ACC112 (cell line): ENCODE measurements around the gene OR6B3.
"Not testable (repeated sequence)": the region's sequence is repeated elsewhere in the genome, so short reads cannot be mapped to it uniquely, and the experiment has no call there.

Source experiments
- H2AFZ ChIP-seq: fragments of 200-600 bp; sonication (generic); one replicate; pipeline ENCODE4 v1.6.0; 2017; ENCODE audit warnings: antibody characterized with exemption, low read length; ENCODE audit not compliant: unreplicated experiment
- H3K27ac ChIP-seq: fragments of 200-600 bp; sonication (generic); 2 replicates; pipeline ENCODE4 v1.5.1; 2014; ENCODE audit warnings: low read depth, mild to moderate bottlenecking, antibody characterized with exemption, low read length, moderate library complexity
- H3K27me3 ChIP-seq: fragments of 200-600 bp; sonication (generic); 2 replicates; pipeline ENCODE4 v1.6.1; 2014; ENCODE audit warnings: mild to moderate bottlenecking, antibody characterized with exemption, low read length, moderate library complexity, mixed read lengths; ENCODE audit not compliant: insufficient read depth
- H3K36me3 ChIP-seq: fragments of 200-600 bp; sonication (generic); 2 replicates; pipeline ENCODE4 v1.6.1; 2016; ENCODE audit warnings: mild to moderate bottlenecking, antibody characterized with exemption, low read length, moderate library complexity, mixed read lengths; ENCODE audit not compliant: insufficient read depth
- H3K4me1 ChIP-seq: fragments of 200-600 bp; sonication (generic); one replicate; pipeline ENCODE4 v1.6.1; 2016; ENCODE audit warnings: low read length, mixed read lengths; ENCODE audit not compliant: insufficient read depth, unreplicated experiment, control insufficient read depth
- H3K4me3 ChIP-seq: fragments of 200-600 bp; sonication (generic); 2 replicates; pipeline ENCODE4 v1.5.1; 2014; ENCODE audit warnings: mild to moderate bottlenecking, low read depth, low read length
- H3K79me2 ChIP-seq: fragments of 200-600 bp; sonication (generic); one replicate; pipeline ENCODE4 v1.6.0; 2016; ENCODE audit warnings: low read length; ENCODE audit not compliant: control insufficient read depth, unreplicated experiment, insufficient read depth

Gene OR6B3

DNA sequence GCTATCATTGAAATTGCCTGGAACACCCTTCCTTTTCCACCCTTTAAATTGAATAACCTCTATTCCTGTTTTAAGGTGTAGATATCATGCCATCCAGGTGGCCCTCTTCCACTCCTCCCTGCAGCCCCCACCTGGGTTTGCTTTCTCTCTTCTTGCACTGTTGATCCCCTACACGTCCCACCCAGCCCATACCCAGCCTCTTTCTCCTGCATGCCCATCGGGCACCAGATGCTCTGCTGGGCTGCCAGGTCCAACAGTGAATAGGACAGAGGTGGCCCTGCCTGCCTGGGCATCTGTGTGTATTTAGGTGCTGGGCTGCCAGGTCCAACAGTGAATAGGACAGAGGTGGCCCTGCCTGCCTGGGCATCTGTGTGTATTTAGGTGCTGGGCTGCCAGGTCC lies 9.2 kb downstream of the OR6B3 start:
- H2AFZ ChIP-seq, H3K4me1 ChIP-seq, H3K4me3 ChIP-seq, H3K27ac ChIP-seq, H3K79me2 ChIP-seq, H3K36me3 ChIP-seq: not testable (repeated sequence)
- peaks cover 83% of the 10 kb centered on the region for H3K27me3 ChIP-seq

DNA sequence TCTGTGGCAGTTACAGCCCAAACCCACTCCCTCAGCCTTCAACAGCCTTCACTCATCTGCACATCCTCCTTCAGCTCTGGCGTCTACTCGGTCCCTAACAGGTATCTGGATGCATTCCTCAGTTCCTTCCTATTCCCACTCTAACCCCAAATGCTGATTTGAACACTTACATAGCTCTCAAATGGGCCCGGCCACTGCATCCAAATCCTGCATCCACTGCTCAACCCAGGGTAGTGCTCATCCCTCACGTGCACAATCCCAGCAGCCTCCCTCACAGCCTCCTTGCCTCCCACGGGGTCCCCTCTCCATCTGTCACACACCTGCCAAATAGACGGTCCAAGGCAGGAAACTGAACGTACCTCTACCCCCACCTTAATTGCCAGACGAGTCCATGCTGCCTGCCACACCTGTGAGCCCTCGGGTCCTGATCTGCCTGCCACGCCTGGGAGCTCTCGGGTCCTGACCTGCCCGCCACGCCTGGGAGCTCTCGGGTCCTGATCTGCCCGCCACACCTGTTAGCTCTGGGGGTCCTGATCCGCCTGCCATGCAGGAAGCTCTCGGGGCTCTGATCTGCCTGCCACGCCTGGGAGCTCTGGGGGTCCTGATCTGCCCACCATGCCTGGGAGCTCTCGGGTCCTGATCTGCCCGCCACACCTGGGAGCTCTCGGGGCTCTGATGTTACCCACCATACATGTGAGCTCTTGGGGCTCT lies 9.9 kb downstream of the OR6B3 start:
- Histone ChIP-seq H3K27me3 (peaks cover 83% of the 10 kb centered on the region), H3K79me2 (no peaks in the 10 kb centered on the region), H3K4me1 (no peaks in the 10 kb centered on the region), H3K36me3 (no peaks in the 10 kb centered on the region), H3K27ac (no peak overlapping the region), H2AFZ (no peak overlapping the region), H3K4me3 (no peak overlapping the region)

DNA sequence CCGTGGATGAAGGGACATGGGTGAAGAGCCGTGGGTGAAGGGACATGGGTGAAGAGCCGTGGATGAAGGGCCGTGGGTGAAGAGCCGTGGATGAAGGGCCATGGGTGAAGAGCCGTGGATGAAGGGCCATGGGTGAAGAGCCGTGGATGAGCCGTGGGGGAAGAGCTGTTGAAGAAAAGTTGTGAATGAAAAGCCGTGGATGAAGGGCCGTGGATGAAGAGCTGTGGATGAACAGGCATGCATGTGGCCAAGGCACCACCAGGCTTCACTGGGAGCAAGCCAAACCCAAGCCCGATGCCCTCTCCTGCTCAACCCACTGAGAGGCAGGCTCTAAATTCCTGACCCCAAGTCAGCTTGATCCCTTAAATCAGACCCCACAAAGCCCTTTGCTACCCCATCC lies 10.6 kb downstream of the OR6B3 start:
- no peaks in the 10 kb centered on the region for H3K36me3 ChIP-seq
- H3K27ac ChIP-seq: no peak overlapping the region
- H3K4me1 ChIP-seq: no peaks in the 10 kb centered on the region
- H3K79me2 ChIP-seq: no peaks in the 10 kb centered on the region
- H3K27me3 ChIP-seq: peaks cover 82% of the 10 kb centered on the region
- H2AFZ ChIP-seq: no peak overlapping the region
- H3K4me3 ChIP-seq: no peak overlapping the region

DNA sequence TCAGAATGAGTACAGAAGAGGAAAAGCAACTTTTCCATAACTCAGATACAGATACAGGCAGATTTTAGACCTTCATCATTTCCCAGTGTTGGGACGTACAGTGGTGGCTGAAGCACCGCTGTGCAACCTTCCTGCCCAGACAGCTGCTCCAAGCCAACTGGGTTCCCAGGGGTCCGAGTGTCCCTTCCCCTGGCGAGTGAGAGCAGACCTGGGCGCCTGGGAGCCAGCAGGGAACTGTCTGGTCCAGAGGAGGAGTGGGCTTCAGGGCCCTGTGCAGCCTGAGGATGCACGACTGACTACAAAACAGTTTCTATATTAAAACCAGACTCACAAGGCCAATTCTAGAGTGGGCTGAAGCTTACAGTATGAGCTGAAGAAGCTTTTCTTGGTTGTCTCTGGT lies 12.0 kb downstream of the OR6B3 start:
- Histone ChIP-seq H3K36me3 (no peaks in the 10 kb centered on the region), H3K27ac (no peak overlapping the region), H3K79me2 (no peaks in the 10 kb centered on the region), H3K4me3 (no peak overlapping the region), H2AFZ (no peak overlapping the region), H3K27me3 (peaks cover 82% of the 10 kb centered on the region), H3K4me1 (no peaks in the 10 kb centered on the region)

DNA sequence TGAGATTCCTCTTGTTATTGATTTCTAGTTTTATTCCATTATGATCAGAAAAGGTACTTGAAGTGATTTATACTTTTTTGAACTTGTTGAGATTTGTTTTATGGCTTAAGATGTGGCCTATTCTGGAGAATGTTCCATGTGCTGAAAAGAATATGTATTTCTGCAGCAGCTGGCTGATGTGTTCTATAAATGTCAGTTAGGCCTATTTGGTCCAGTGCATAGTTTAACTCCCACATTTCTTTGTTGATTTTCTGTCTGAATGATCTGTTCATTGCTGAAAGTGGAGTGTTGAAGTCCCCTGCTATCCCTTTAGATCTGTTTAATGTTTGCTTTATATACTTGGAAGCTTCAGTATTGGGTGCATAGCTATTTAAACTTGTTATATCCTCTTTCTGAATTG lies 16.0 kb downstream of the OR6B3 start:
- no peaks in the 10 kb centered on the region for H3K79me2 ChIP-seq
- H2AFZ ChIP-seq: no peak overlapping the region
- no peaks in the 10 kb centered on the region for H3K4me1 ChIP-seq
- no peak overlapping the region for H3K27ac ChIP-seq
- peaks cover 93% of the 10 kb centered on the region for H3K27me3 ChIP-seq
- no peak overlapping the region for H3K4me3 ChIP-seq
- no peaks in the 10 kb centered on the region for H3K36me3 ChIP-seq

DNA sequence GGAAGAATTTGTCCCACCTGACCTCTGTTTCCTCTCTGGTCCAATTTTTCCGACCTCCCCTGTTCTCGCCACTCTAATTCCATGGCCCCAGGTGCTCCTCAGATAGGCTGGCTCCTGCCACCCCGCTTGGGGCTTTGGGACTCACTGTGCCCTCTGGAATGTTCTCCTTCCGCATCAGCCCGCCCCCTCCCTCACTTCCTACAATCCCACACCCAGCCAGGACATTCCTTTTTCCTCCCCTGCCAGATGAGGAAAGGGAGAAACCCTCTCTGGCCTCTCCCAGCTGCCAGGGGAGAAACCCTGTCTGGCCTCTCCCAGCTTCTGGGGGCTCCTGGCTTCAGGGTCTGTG lies 20.0 kb downstream of the OR6B3 start:
- H3K4me3 ChIP-seq: no peak overlapping the region
- no peak overlapping the region for H3K27ac ChIP-seq
- no peaks in the 10 kb centered on the region for H3K4me1 ChIP-seq
- H3K27me3 ChIP-seq: peaks cover 87% of the 10 kb centered on the region
- H3K79me2 ChIP-seq: no peaks in the 10 kb centered on the region
- H3K36me3 ChIP-seq: no peaks in the 10 kb centered on the region
- H2AFZ ChIP-seq: no peak overlapping the region

DNA sequence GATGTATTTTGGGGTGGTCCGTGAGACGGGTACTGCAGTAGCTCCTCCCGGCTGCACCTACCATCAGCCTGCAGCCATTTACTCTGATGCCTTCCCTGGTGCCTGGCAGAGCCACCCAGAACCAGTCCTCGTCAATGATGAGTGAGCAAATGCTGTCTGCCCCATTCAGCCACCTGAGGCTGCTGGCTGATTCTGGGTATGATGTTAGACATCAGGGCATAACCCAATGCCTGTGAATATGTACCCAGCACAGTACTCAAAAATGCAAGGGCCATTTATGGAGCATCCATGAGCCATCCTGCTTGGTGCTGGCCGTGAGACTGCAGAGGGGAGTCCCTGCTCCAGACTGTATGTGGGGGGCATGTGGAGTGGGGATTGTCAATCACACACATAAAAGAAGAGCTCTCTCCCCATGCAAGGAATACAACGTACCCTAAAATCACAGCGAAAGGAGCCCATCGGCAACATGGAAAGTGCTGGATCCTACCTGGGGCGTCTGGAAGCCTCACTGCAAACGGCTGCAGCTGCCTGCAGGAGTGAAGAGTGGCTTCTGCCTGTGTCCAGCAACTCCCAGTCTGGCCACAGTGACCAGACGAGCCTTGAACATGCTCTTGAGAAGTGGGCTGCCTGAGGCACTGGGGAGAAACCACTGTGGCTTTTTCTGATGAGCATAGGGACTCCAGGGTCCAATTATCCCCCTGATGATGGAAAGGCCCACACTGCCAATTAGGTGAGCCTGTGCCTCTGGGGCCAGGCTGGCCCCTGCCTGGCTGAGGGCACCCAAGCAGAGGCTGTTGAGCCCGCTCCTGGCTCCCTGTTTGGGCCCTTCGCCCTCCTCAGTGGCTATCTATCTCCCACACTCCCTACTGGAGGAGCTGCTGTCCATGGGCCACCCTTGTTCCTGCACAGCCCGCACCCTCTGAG lies 20.7 kb downstream of the OR6B3 start:
- peaks cover 87% of the 10 kb centered on the region for H3K27me3 ChIP-seq
- no peak overlapping the region for H3K4me3 ChIP-seq
- no peaks in the 10 kb centered on the region for H3K79me2 ChIP-seq
- H3K4me1 ChIP-seq: no peaks in the 10 kb centered on the region
- H3K27ac ChIP-seq: no peak overlapping the region
- no peaks in the 10 kb centered on the region for H3K36me3 ChIP-seq
- no peak overlapping the region for H2AFZ ChIP-seq

DNA sequence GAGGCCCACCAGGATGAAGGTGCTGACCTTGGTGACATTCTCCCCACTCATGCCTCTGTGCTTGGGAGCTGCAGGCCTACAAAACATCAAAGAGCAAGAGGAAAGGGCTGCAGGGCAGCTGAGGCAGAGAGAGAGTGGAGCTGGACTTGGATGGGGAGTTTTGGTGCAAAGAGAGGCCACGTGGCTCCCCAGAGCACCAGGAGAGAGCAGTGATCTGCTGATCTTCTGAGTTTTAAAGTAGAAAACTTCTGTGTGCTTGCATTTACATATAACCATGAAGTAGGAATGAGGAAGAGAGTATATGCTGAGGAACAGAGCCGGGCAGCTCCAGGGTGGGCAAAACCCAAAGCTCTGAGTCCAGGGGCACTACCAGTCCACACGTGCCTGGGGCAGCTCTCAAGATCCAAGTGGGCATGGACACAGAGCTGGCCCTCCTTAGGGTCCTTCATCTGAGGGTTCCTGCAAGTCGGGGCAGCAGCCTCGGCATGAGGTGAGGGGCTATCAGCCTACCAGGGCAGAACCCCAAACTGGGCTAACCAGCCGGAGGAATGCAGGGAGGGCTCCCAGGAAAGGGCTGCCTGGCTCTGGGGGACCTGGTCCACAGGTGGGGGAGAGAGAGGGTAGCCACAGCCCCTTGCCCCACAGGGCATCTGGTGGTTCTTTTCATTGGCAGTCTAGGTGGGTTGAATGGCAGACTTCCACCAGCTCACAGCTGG lies 22.8 kb downstream of the OR6B3 start, which contains the start of gene OR6B2:
TSS of gene OR6B2 (minus strand) at position 51 of the 716 bp plus-strand sequence. CDS start at position 51, 0 bp downstream.
- Histone ChIP-seq H3K4me3 (no peak within 1 kb of the TSS), H3K27me3 (peaks cover 70% of the 10 kb centered on the region), H3K4me1 (no peaks in the 10 kb centered on the region), H3K79me2 (no peaks in the 10 kb centered on the region), H3K27ac (no peak within 1 kb of the TSS), H3K36me3 (no peaks in the 10 kb centered on the region), H2AFZ (no peak within 1 kb of the TSS)

DNA sequence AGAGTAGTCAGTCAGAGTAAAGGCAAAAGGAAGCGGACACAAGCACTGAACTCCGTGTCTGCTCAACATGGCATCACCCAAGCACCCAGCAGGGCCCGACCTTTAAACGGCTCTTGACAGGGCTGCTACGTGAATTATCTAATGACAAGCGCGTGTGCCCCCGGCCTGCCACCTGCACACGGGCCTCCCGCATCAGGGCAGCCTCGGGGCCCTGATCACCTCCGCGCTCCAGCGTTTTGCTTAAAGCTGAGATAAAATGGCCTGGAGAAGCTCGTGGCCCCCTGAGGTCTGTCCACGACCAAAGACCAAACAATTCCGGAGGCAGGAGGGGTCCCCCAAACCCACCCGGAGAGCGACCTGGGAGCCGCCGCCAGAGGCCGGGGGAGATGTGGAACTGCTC lies 28.6 kb downstream of the OR6B3 start:
- Histone ChIP-seq H3K4me3 (peak overlapping the region; percentile 99), H3K4me1 (peaks cover 11% of the 10 kb centered on the region), H3K27me3 (peaks cover 19% of the 10 kb centered on the region), H2AFZ (no peak overlapping the region), H3K36me3 (peaks cover 12% of the 10 kb centered on the region; the same call in 1 of the 2 replicates), H3K79me2 (peaks cover 46% of the 10 kb centered on the region), H3K27ac (no peak overlapping the region)

DNA sequence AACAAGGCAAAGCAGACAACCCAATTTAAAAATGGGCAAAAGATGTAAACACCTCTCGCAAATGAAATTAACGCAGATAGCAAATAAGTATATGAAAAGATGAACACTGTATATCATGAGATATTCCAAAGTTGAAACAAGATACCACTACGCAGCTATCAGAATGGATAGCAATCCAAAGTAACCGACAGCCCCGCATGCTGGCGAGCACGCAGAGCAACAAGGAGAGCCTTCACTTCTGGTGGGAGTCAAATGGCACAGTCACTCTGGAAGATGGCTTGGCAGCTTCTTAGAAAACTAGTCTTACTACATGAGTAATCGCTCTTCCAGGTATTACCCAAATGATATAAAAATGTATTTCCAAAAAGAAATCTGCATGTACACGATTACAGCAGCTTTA lies 29.5 kb downstream of the OR6B3 start:
- peaks cover 46% of the 10 kb centered on the region for H3K79me2 ChIP-seq
- peaks cover 12% of the 10 kb centered on the region; the same call in 1 of the 2 replicates for H3K36me3 ChIP-seq
- no peak overlapping the region for H2AFZ ChIP-seq
- no peak overlapping the region for H3K27ac ChIP-seq
- peaks cover 13% of the 10 kb centered on the region for H3K27me3 ChIP-seq
- peak overlapping the region; percentile 99 for H3K4me3 ChIP-seq
- peaks cover 11% of the 10 kb centered on the region for H3K4me1 ChIP-seq
